A549 (cell line): Measurements from ENCODE around the gene SCYL3. TPM values are rescaled to one million over a fixed set of nuclear protein-coding genes. Genes with fewer than 3 reads are reported as not detected.

Source experiments
- ATAC-seq, 2 experiments: fragments of 200-7000 bp in 1 of 2; fragments of >200 bp in 1 of 2; cut with Nextera tagmentation in 1 of 2; cut with Tn5 transposase in 1 of 2; 3 replicates each; pipeline versions ENCODE4 v1.8.0 to v1.9.1; 2018 to 2020; ENCODE audit warnings: mild to moderate bottlenecking in 1 of 2, moderate library complexity in 1 of 2
- CTCF ChIA-PET: fragments of 300-600 bp; sonication (Branson Sonifier 250); formaldehyde crosslinking; extraction: SDS; loops from one replicate; lab custom pipeline; 2021; ENCODE audit warnings: antibody characterized with exemption, inconsistent platforms; lab: Yijun Ruan, JAX
- POLR2A ChIA-PET: fragments of 350-600 bp; formaldehyde crosslinking; extraction: SDS; loops from one replicate; lab custom pipeline; 2021; ENCODE audit warnings: antibody characterized with exemption, inconsistent platforms; lab: Yijun Ruan, JAX
- DNase-seq, 2 experiments: peaks; one replicate each; pipeline versions ENCODE4 v3.0.0 to v3.0.0-alpha.2; 2011 to 2016; ENCODE audit warnings: low read depth in 1 of 2, low spot score in 1 of 2
- FAIRE-seq: peaks from 2 replicates; lab custom pipeline; 2011; peaks lifted over from hg19 to GRCh38; lab: Jason Lieb, UNC
- H3K27ac ChIP-seq, 2 experiments: fragments of >200 bp; sonication (Bioruptor Twin); formaldehyde crosslinking; 3 replicates each; pipeline ENCODE4 v1.5.1; 2016 to 2017
- H3K4me1 ChIP-seq: fragments of >200 bp; sonication (Bioruptor Twin); formaldehyde crosslinking; 3 replicates; pipeline ENCODE4 v1.6.1; 2016
- H3K4me2 ChIP-seq: fragments of >200 bp; sonication (Bioruptor Twin); formaldehyde crosslinking; 3 replicates; pipeline ENCODE4 v1.6.1; 2016
- H3K4me3 ChIP-seq: fragments of >200 bp; sonication (Bioruptor Twin); formaldehyde crosslinking; 3 replicates; pipeline ENCODE4 v1.5.1; 2016
- H3K9me3 ChIP-seq: fragments of >200 bp; sonication (Bioruptor Twin); formaldehyde crosslinking; 3 replicates; pipeline ENCODE4 v1.6.1; 2016
- BCL3 ChIP-seq: fragments of >200 bp; sonication (Bioruptor Twin); formaldehyde crosslinking; IDR thresholded peaks from 3 replicates; pipeline ENCODE4 v1.6.1; 2016
- CEBPB ChIP-seq, 2 experiments: fragments of >200 bp in 1 of 2; sonication (Bioruptor Twin) in 1 of 2; formaldehyde crosslinking in 1 of 2; IDR thresholded peaks; 2 replicates each; pipeline ENCODE4 v1.6.1; 2012 to 2016
- CTCF ChIP-seq: fragments of >200 bp; sonication (Bioruptor Twin); formaldehyde crosslinking; IDR thresholded peaks from 3 replicates; pipeline ENCODE4 v1.5.1; 2016
- E2F6 ChIP-seq: IDR thresholded peaks from 2 replicates; pipeline ENCODE4 v1.6.1; 2012; ENCODE audit warnings: low read depth, borderline replicate concordance
- EHF ChIP-seq: fragments of 250-450 bp; sonication (Bioruptor Pico); IDR thresholded peaks from 2 replicates; pipeline ENCODE4 v1.5.0; 2020; ENCODE audit warnings: mild to moderate bottlenecking
- EHMT2 ChIP-seq: fragments of 200-600 bp; sonication (generic); IDR thresholded peaks from 2 replicates; pipeline ENCODE4 v1.6.1; 2016; ENCODE audit warnings: antibody characterized with exemption, low read depth, mild to moderate bottlenecking, moderate library complexity
- ESRRA ChIP-seq: fragments of 150-350 bp; IDR thresholded peaks from 2 replicates; pipeline ENCODE4 v1.6.1; 2014; ENCODE audit warnings: mild to moderate bottlenecking, low read length, borderline replicate concordance
- FOSB ChIP-seq: fragments of 250-450 bp; sonication (Bioruptor Pico); IDR thresholded peaks from 2 replicates; pipeline ENCODE4 v1.5.0; 2020; ENCODE audit warnings: mild to moderate bottlenecking, moderate library complexity
- FOSL2 ChIP-seq, 2 experiments: fragments of 450-650 bp in 1 of 2; fragments of >200 bp in 1 of 2; sonication (Bioruptor Twin) in 1 of 2; formaldehyde crosslinking; IDR thresholded peaks; 2 replicates each; pipeline versions ENCODE4 v1.5.0 to v1.6.1; 2016 to 2020; ENCODE audit warnings: mild to moderate bottlenecking in 1 of 2, moderate library complexity in 1 of 2
- HES2 ChIP-seq: fragments of >200 bp; sonication (Bioruptor Twin); formaldehyde crosslinking; IDR thresholded peaks from 2 replicates; pipeline ENCODE4 v1.6.1; 2016
- HOXA7 ChIP-seq: fragments of 250-450 bp; sonication (Bioruptor Pico); IDR thresholded peaks from 2 replicates; pipeline ENCODE4 v1.5.0; 2020; ENCODE audit warnings: mild to moderate bottlenecking, moderate library complexity
- KDM1A ChIP-seq: fragments of 200-600 bp; sonication (generic); IDR thresholded peaks from 2 replicates; pipeline ENCODE4 v1.6.1; 2016; ENCODE audit warnings: low read depth, mild to moderate bottlenecking
- KDM5A ChIP-seq: fragments of 200-600 bp; sonication (generic); IDR thresholded peaks from 2 replicates; pipeline ENCODE4 v1.6.1; 2016; ENCODE audit warnings: antibody characterized with exemption, mild to moderate bottlenecking
- MAFK ChIP-seq: fragments of 450-650 bp; IDR thresholded peaks from 2 replicates; pipeline ENCODE4 v1.6.1; 2014; ENCODE audit not compliant: partially characterized antibody
- NFE2L2 ChIP-seq: fragments of 150-350 bp; conservative IDR thresholded peaks from 2 replicates; pipeline ENCODE4 v1.6.1; 2014; ENCODE audit warnings: low read length
- NPAS2 ChIP-seq: fragments of 250-450 bp; sonication (Bioruptor Pico); IDR thresholded peaks from 2 replicates; pipeline ENCODE4 v1.8.0; 2022; ENCODE audit warnings: mild to moderate bottlenecking, moderate library complexity, borderline replicate concordance
- NR3C1 ChIP-seq: fragments of >200 bp; sonication (Bioruptor Twin); formaldehyde crosslinking; IDR thresholded peaks from 3 replicates; pipeline ENCODE4 v1.6.1; 2017
- PBX3 ChIP-seq: IDR thresholded peaks from 2 replicates; pipeline ENCODE4 v1.6.1; 2012
- RAD21 ChIP-seq, 2 experiments: fragments of >200 bp in 1 of 2; sonication (Bioruptor Twin) in 1 of 2; formaldehyde crosslinking in 1 of 2; IDR thresholded peaks in 1 of 2; conservative IDR thresholded peaks in 1 of 2; 2 replicates in 1 of 2; 3 replicates in 1 of 2; pipeline ENCODE4 v1.6.1; 2012 to 2018; ENCODE audit warnings: inconsistent platforms in 1 of 2
- RARB ChIP-seq: fragments of 250-450 bp; sonication (Bioruptor Pico); IDR thresholded peaks from 2 replicates; pipeline ENCODE4 v1.8.0; 2021; ENCODE audit warnings: mild to moderate bottlenecking, moderate library complexity
- RCOR1 ChIP-seq: fragments of 150-350 bp; IDR thresholded peaks from 2 replicates; pipeline ENCODE4 v1.6.1; 2014; ENCODE audit warnings: antibody characterized with exemption, low read length, low read depth
- REST ChIP-seq: fragments of 200-600 bp; sonication (generic); IDR thresholded peaks from 2 replicates; pipeline ENCODE4 v1.6.1; 2016; ENCODE audit warnings: antibody characterized with exemption, mild to moderate bottlenecking, moderate library complexity
- RFX5 ChIP-seq: fragments of 450-650 bp; IDR thresholded peaks from 2 replicates; pipeline ENCODE4 v1.7.1; 2014; ENCODE audit warnings: antibody characterized with exemption, mild to moderate bottlenecking, moderate library complexity
- TFCP2L1 ChIP-seq: fragments of 250-450 bp; sonication (Bioruptor Pico); IDR thresholded peaks from 2 replicates; pipeline ENCODE4 v1.5.0; 2021; ENCODE audit warnings: mild to moderate bottlenecking
- TP53 ChIP-seq: fragments of 250-450 bp; sonication (Bioruptor Pico); IDR thresholded peaks from 2 replicates; pipeline ENCODE4 v1.5.0; 2021; ENCODE audit warnings: mild to moderate bottlenecking, moderate library complexity
- USF2 ChIP-seq: fragments of 450-650 bp; IDR thresholded peaks from 2 replicates; pipeline ENCODE4 v1.6.1; 2014; ENCODE audit warnings: antibody characterized with exemption
- WGBS: methylation state at CpG from one replicate; pipeline ENCODE4 v1.1.6; 2017; ENCODE audit errors: missing lambda C conversion rate; 5-methylcytosine and 5-hydroxymethylcytosine counted together
- polyA plus RNA-seq, 4 experiments: library from polyadenylated mRNA; depleted of rRNA in 3 of 4; stranded (reverse); fragments of >200 nt; fragmentation: RNase III in 1 of 4; extraction: RNeasy Plus Mini Kit Qiagen cat#74134 plus additional on column Dnase treatment in 1 of 4; gene quantifications; 2 replicates in 3 of 4; 3 replicates in 1 of 4; pipeline ENCODE4 v1.2.3, GENCODE V29; 2011 to 2017

Gene SCYL3
- polyA plus RNA-seq, 2 of the 4 experiments (the other 2 are of a cell fraction) = 3.2 to 7.3 TPM

- H3K4me3 ChIP-seq = no peak overlapping the region
- TF ChIP-seq EHMT2 = no peak
- no peak for TF ChIP-seq HOXA7 (CRISPR knock-in tag)
- TF ChIP-seq BCL3 = no peak
- TF ChIP-seq CEBPB (IDR thresholded peaks at IDR 0.05) = no peak
- TF ChIP-seq TP53 = no peak
- no peak for TF ChIP-seq FOSB (CRISPR knock-in tag)
- TF ChIP-seq RARB (CRISPR knock-in tag) = no peak
- no peak for TF ChIP-seq NPAS2 (CRISPR knock-in tag)
- TF ChIP-seq KDM1A = no peak
- no peak for TF ChIP-seq FOSL2 (IDR thresholded peaks at IDR 0.05)
- no peak for TF ChIP-seq FOSL2 (CRISPR knock-in tag; IDR thresholded peaks at IDR 0.05)
- no peak for TF ChIP-seq NFE2L2
- no peak for TF ChIP-seq NR3C1
- TF ChIP-seq E2F6 = no peak
- no peak overlapping the region for H3K27ac ChIP-seq
- no peaks in the 10 kb centered on the region for H3K9me3 ChIP-seq
- ATAC-seq = no peak
- 91% methylated on average over 4 of the region's 4 CpGs for WGBS
- FAIRE-seq = no peak
- no peaks in the 10 kb centered on the region for H3K4me1 ChIP-seq
- H3K4me2 ChIP-seq = no peak overlapping the region
- no peak for DNase-seq
- ChIA-PET CTCF (no interaction called here), POLR2A (no interaction called here)
These were observed 27.4 kb upstream of the SCYL3 start for GRCh38 chr1:169921080-169921479.

- Histone ChIP-seq H3K9me3 (no peaks in the 10 kb centered on the region), H3K27ac (no peak overlapping the region), H3K4me2 (no peak overlapping the region), H3K4me1 (peaks cover 13% of the 10 kb centered on the region; the same call in 2 of the 3 replicates), H3K4me3 (no peak overlapping the region)
- ChIA-PET POLR2A (no interaction called here), CTCF (no interaction called here)
- 75% methylated on average over 1 of the region's 1 CpG for WGBS
- no peak for FAIRE-seq
- no peak for ATAC-seq
- no peak for DNase-seq
- TF ChIP-seq TFCP2L1 (CRISPR knock-in tag) = no peak
- no peak for TF ChIP-seq EHF
- TF ChIP-seq CTCF = no peak
- no peak for TF ChIP-seq E2F6
- TF ChIP-seq ESRRA = no peak
- no peak for TF ChIP-seq RARB (CRISPR knock-in tag)
- TF ChIP-seq KDM5A = no peak
- no peak for TF ChIP-seq RFX5
- TF ChIP-seq USF2 = no peak
- TF ChIP-seq HES2 = no peak
- no peak for TF ChIP-seq PBX3
- TF ChIP-seq BCL3 = no peak
- no peak for TF ChIP-seq RCOR1
- no peak for TF ChIP-seq RAD21 (conservative IDR thresholded peaks at IDR 0.05 in 1 of 2, IDR thresholded peaks at IDR 0.05 in 1 of 2)
- no peak for TF ChIP-seq REST
- TF ChIP-seq MAFK = no peak
These were observed 25.2 kb upstream of the SCYL3 start for GRCh38 chr1:169918927-169919326.
